GM12878 (cell line): Measurements from ENCODE around the gene MAPKAP1. TPM values are rescaled to one million over a fixed set of nuclear protein-coding genes. Genes with fewer than 3 reads are reported as not detected.

ENCODE experiments used
- CEBPZ ChIP-seq: fragments of 150-350 bp; IDR thresholded peaks from 2 replicates; pipeline ENCODE4 v1.6.1; 2016; ENCODE audit warnings: low read depth, low read length
- CHD4 ChIP-seq: fragments of 200-600 bp; sonication (generic); IDR thresholded peaks from 2 replicates; pipeline ENCODE4 v1.6.1; 2016; ENCODE audit warnings: mild to moderate bottlenecking
- DPF2 ChIP-seq: fragments of 450-650 bp; IDR thresholded peaks from 2 replicates; pipeline ENCODE4 v1.6.1; 2017; ENCODE audit warnings: mild to moderate bottlenecking
- E2F8 ChIP-seq: fragments of 450-650 bp; IDR thresholded peaks from 2 replicates; pipeline ENCODE4 v1.6.1; 2018; ENCODE audit warnings: mild to moderate bottlenecking, low read depth, moderate library complexity; ENCODE audit not compliant: partially characterized antibody
- FOS ChIP-seq: IDR thresholded peaks from 3 replicates; pipeline ENCODE4 v1.6.1; 2011; ENCODE audit warnings: borderline replicate concordance; ENCODE audit not compliant: insufficient read length; ENCODE audit errors: extremely low read depth
- KLF5 ChIP-seq: fragments of 450-650 bp; IDR thresholded peaks from 2 replicates; pipeline ENCODE4 v1.6.1; 2014; ENCODE audit warnings: mild to moderate bottlenecking; ENCODE audit not compliant: partially characterized antibody
- RAD21 ChIP-seq: IDR thresholded peaks from 2 replicates; pipeline ENCODE4 v1.6.1; 2011; ENCODE audit warnings: mild to moderate bottlenecking, low read depth, low read length, moderate library complexity; ENCODE audit not compliant: insufficient read depth
- RELA ChIP-seq: fragments of 450-650 bp; IDR thresholded peaks from 2 replicates; pipeline ENCODE4 v1.8.0; 2014; ENCODE audit warnings: borderline replicate concordance; ENCODE audit not compliant: partially characterized antibody
- SREBF1 ChIP-seq: IDR thresholded peaks from 2 replicates; pipeline ENCODE4 v1.6.1; 2012; ENCODE audit warnings: mild to moderate bottlenecking, low read length
- ZBTB4 ChIP-seq: fragments of 450-650 bp; formaldehyde crosslinking; IDR thresholded peaks from 2 replicates; pipeline ENCODE4 v1.4.0; 2022; ENCODE audit warnings: mild to moderate bottlenecking, moderate library complexity
- ZNF687 ChIP-seq: fragments of 450-650 bp; IDR thresholded peaks from 2 replicates; pipeline ENCODE4 v1.6.1; 2017; ENCODE audit warnings: mild to moderate bottlenecking, moderate library complexity
- polyA plus RNA-seq, 11 experiments: library from polyadenylated mRNA; depleted of rRNA in 4 of 11; unstranded in 6 of 11; stranded (reverse) in 5 of 11; fragments of >200 nt; fragmentation: Nextera tagmentation in 4 of 11; fragmentation: Illumina TruSeq in 1 of 11; extraction: Ambion mirVana in 4 of 11; extraction: Trizol in 1 of 11; gene quantifications; 1 replicate in 1 of 11; 2 replicates in 10 of 11; pipeline versions ENCODE4 v1.2.1 to v1.2.3, GENCODE V29; 2011 to 2016; ENCODE audit warnings: inconsistent platforms in 2 of 11, missing spikeins in 2 of 11, low read depth in 1 of 11
- total RNA-seq, 4 experiments: library from RNA; depleted of rRNA in 3 of 4; stranded (reverse); fragments of >200 nt in 3 of 4; fragmentation: Illumina TruSeq in 1 of 4; extraction: Trizol in 1 of 4; gene quantifications; 2 replicates each; pipeline versions ENCODE4 v1.2.1 to v1.2.3, GENCODE V29; 2013 to 2021

MAPKAP1 gene
- total and polyA plus RNA-seq, 10 of the 15 experiments (the other 5 are each of a cell fraction or from before 2014, with no cell fraction given): 5.1 to 188 (median 105) TPM

- TF ChIP-seq CEBPZ (no peak), RAD21 (no peak), DPF2 (no peak), ZBTB4 (no peak), E2F8 (no peak), ZNF687 (no peak), CHD4 (no peak), SREBF1 (no peak), FOS (no peak), KLF5 (no peak), RELA (no peak)
Measured at GRCh38 chr9:125423964-125424363, 283.0 kb downstream of the MAPKAP1 start (continued).
